Activated T-helper 1 cell treated with anti-CD3 and anti-CD28 coated beads, Interleukin-12 subunit alpha, Interleukin-12 subunit beta, Interleukin-2, Interleukin-4 antibody, amounts not matched to agents 30 ng/mL and 10 ng/mL and 1 ng/mL, durations not matched to agents 14 hours and 24 hours and 36 hours (primary cell): ENCODE measurements around the gene RWDD1. TPM values are rescaled to one million over a fixed set of nuclear protein-coding genes. Genes with fewer than 3 reads are reported as not detected.

Experiments
- DNase-seq: peaks from one replicate; pipeline ENCODE4 v3.0.0; 2021; ENCODE audit warnings: low spot score
- H3K27ac Mint-ChIP-seq: one replicate; pipeline ENCODE4 v1.8.0; 2021; ENCODE audit warnings: mild to moderate bottlenecking, mixed read lengths
- H3K27me3 Mint-ChIP-seq: one replicate; pipeline ENCODE4 v1.8.0; 2022; ENCODE audit warnings: mild to moderate bottlenecking, moderate library complexity, mixed read lengths; ENCODE audit not compliant: insufficient read depth
- H3K36me3 Mint-ChIP-seq: one replicate; pipeline ENCODE4 v1.8.0; 2021; ENCODE audit warnings: low read depth, mixed read lengths
- H3K4me1 Mint-ChIP-seq: one replicate; pipeline ENCODE4 v1.8.0; 2021; ENCODE audit warnings: low read depth, mixed read lengths
- H3K4me3 Mint-ChIP-seq: one replicate; pipeline ENCODE4 v1.8.0; 2021; ENCODE audit warnings: mild to moderate bottlenecking, moderate library complexity, mixed read lengths
- H3K9me3 Mint-ChIP-seq: one replicate; pipeline ENCODE4 v1.8.0; 2021; ENCODE audit warnings: mixed read lengths
- intact Hi-C: fragments of 100-400 bp; cut with micrococcal nuclease; formaldehyde crosslinking; loops from one replicate; pipeline ENCODE4 v1.15.1; 2024
- total RNA-seq: library from RNA; stranded (reverse); gene quantifications from 2 replicates; pipeline ENCODE4 v1.2.3, GENCODE V29; 2022

RWDD1 gene, protein sequence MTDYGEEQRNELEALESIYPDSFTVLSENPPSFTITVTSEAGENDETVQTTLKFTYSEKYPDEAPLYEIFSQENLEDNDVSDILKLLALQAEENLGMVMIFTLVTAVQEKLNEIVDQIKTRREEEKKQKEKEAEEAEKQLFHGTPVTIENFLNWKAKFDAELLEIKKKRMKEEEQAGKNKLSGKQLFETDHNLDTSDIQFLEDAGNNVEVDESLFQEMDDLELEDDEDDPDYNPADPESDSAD
- total RNA-seq = 41.4 and 41.5 TPM in 2 replicates

GRCh38 chr6:116570856-116571682 is at the start of gene RWDD1:
Gene RWDD1, plus strand, starts transcription at chr6:116571504. Its CDS starts 79 bp downstream, at chr6:116571583.
- DNase-seq = peak; percentile 98
- Mint-ChIP-seq H3K4me3 (peak within 1 kb of the TSS; percentile 99), H3K27me3 (peaks cover 13% of the 10 kb centered on the region), H3K4me1 (peaks cover 54% of the 10 kb centered on the region), H3K9me3 (no peaks in the 10 kb centered on the region), H3K27ac (peak within 1 kb of the TSS; percentile 97), H3K36me3 (peaks cover 11% of the 10 kb centered on the region)
- intact Hi-C loops = loop anchor here (1.0 to 5.0 kb wide), 12 partner anchors 10 to 1106 kb away; partner anchors contain the start of genes CALHM6, GOPC, KPNA5 and NUS1

- Mint-ChIP-seq H3K27me3 (peaks cover 29% of the 10 kb centered on the region), H3K36me3 (no peaks in the 10 kb centered on the region), H3K9me3 (no peaks in the 10 kb centered on the region), H3K27ac (no peak overlapping the region), H3K4me1 (no peaks in the 10 kb centered on the region), H3K4me3 (no peak overlapping the region)
- DNase-seq = no peak
- intact Hi-C loops = no loop called here
Observed at GRCh38 chr6:116522896-116523295, 48.4 kb upstream of the RWDD1 start.

DNA sequence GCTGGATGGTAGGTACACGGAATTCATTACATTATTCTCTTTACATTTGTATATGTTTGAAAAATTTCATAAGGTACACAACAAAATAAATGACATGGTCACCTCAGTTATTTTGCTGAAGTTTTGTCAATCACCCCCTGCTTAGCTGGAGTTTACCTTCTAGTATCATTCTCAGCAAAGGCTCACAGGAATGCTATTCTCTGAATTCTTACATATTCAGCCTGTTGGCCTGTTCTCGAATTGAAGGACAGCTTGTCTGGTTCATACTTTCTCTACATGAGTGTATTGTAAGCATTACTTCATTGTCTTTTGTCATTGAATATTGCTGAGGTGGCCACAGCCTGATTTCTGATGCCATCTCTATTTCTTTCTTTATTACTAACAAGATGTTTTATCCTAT is 47.1 kb upstream of the RWDD1 start:
- H3K4me1 Mint-ChIP-seq = no peaks in the 10 kb centered on the region
- H3K27ac Mint-ChIP-seq = no peak overlapping the region
- no peak for DNase-seq
- peaks cover 27% of the 10 kb centered on the region for H3K27me3 Mint-ChIP-seq
- H3K9me3 Mint-ChIP-seq = no peaks in the 10 kb centered on the region
- H3K4me3 Mint-ChIP-seq = no peak overlapping the region
- H3K36me3 Mint-ChIP-seq = no peaks in the 10 kb centered on the region
- intact Hi-C loops = no loop called here

- H3K4me1 Mint-ChIP-seq = no peaks in the 10 kb centered on the region
- H3K27me3 Mint-ChIP-seq = peaks cover 49% of the 10 kb centered on the region
- H3K4me3 Mint-ChIP-seq = no peak overlapping the region
- no peak overlapping the region for H3K27ac Mint-ChIP-seq
- intact Hi-C loops = no loop called here
- H3K9me3 Mint-ChIP-seq = no peaks in the 10 kb centered on the region
- no peak for DNase-seq
- H3K36me3 Mint-ChIP-seq = no peaks in the 10 kb centered on the region
Observed at GRCh38 chr6:116528133-116528532, 43.2 kb upstream of the RWDD1 start.

DNA sequence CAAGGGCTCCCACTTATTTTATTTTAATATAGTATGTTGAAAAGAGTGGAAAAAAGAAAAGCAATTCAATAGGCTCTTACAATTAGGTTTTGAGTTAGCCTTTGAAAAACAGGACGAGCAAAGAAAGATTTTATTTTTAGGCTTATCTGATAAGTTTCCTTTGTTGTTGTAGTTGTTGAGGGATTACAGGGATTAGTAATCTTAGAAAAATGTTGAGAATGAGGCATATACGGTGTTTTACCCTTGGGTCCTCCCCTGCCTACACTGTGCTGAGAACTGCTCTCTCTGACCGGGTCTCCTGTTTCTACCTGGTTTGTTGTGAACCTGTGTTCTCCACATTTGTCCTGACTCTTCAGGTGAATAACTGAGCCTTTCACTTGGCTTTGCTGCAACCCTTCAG is 42.5 kb upstream of the RWDD1 start:
- no peak overlapping the region for H3K4me3 Mint-ChIP-seq
- H3K4me1 Mint-ChIP-seq = no peaks in the 10 kb centered on the region
- intact Hi-C loops = no loop called here
- H3K27me3 Mint-ChIP-seq = peaks cover 53% of the 10 kb centered on the region
- DNase-seq = no peak
- H3K36me3 Mint-ChIP-seq = no peaks in the 10 kb centered on the region
- no peaks in the 10 kb centered on the region for H3K9me3 Mint-ChIP-seq
- no peak overlapping the region for H3K27ac Mint-ChIP-seq

DNA sequence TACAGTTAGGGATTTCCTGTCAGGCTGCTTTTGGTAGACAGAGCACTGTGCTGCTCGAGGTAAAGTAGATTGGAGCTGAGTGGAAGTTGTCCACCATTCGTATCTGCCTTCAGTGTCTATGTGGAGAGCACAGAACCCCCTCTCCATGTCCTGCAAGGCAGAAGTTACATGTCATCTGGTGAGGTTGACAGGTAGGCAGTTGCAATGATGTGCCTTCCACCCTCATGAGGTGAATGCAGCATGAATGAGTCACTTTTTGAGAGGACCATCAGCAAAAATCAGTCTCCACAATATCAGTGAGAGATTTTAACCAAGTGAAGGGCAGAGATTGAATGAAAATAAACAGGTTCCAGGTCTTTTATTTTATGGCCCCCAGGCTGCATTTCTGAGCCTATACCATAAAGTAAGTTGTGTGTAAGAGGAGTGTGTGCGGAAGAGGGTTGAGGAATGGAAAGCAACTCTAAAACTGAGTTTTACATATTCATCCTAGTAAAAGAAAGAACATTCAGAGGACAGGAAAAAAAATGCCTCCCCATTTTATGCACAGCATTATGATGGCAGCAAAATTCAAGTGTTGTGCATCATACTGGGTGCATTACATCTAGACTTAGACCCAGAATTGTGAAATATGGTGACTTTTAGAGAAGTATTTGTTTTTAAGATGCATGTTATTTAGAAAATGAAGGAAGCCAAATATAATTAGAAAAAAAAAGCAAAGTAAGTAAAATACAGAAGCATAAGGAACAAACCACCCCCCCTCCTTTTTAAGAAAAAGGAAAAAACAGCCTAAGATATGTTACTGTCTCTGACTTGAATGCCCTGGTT is 41.6 kb upstream of the RWDD1 start:
- Mint-ChIP-seq H3K4me1 (no peaks in the 10 kb centered on the region), H3K36me3 (no peaks in the 10 kb centered on the region), H3K4me3 (no peak overlapping the region), H3K27ac (no peak overlapping the region), H3K9me3 (no peaks in the 10 kb centered on the region), H3K27me3 (peaks cover 55% of the 10 kb centered on the region)
- no peak for DNase-seq
- intact Hi-C loops = loop anchor here (5.0 kb wide), 1 partner anchor 67 kb away; the partner anchor contains the start of gene CALHM6

- H3K27me3 Mint-ChIP-seq = peaks cover 55% of the 10 kb centered on the region
- no peaks in the 10 kb centered on the region for H3K36me3 Mint-ChIP-seq
- H3K9me3 Mint-ChIP-seq = no peaks in the 10 kb centered on the region
- intact Hi-C loops = loop anchor here (5.0 kb wide), 1 partner anchor 68 kb away; the partner anchor contains the start of gene CALHM6
- H3K4me3 Mint-ChIP-seq = no peak overlapping the region
- DNase-seq = no peak
- H3K27ac Mint-ChIP-seq = no peak overlapping the region
- H3K4me1 Mint-ChIP-seq = no peaks in the 10 kb centered on the region
Observed at GRCh38 chr6:116530436-116530835, 40.9 kb upstream of the RWDD1 start.

DNA sequence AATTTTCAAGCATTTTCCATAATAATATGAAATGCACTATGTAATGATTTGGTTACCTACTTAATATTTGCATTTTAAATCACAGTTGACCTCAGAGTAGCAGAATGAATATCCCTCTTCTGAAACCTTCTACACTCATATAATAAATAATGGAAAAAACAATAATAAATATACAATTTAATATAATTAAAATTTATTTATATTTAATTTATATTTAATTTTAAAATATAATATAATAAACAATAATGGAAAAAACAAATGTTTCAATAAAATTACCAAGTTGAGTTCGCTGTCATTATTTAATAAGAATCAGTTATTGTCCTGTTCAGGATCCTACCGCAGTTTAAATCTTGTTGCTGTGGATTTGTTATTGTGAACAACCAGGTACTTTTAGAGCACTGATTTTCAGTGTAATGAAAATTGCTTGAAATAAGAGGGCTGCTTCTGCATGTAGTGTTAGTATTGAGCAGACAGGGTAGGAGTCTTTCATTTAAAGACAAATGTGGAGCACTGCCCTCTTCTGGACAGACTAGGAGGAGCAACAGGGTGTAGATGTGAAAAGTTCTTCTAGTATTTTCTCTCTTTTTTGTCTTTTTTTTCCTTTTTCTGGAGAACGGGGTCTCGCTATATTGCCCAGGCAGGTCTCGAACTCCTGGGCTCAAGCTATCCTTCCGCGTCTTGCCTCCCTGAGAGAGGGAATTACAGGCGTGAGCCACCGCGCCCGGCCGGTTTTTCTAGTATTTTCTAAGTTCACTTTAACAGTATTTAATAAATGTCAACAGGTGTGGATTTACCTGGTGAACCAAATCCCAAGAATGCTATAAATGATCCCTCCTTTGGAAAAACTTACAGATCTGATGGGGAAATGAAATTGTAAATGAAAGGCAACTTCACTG is 39.4 kb upstream of the RWDD1 start:
- H3K36me3 Mint-ChIP-seq = no peaks in the 10 kb centered on the region
- no peak overlapping the region for H3K27ac Mint-ChIP-seq
- H3K27me3 Mint-ChIP-seq = peaks cover 46% of the 10 kb centered on the region
- peak; percentile 56 for DNase-seq
- no peaks in the 10 kb centered on the region for H3K4me1 Mint-ChIP-seq
- H3K4me3 Mint-ChIP-seq = no peak overlapping the region
- intact Hi-C loops = loop anchor here (1.0 to 5.0 kb wide), 7 partner anchors 29 to 314 kb away; partner anchors contain the start of genes CALHM6 and DSE
- no peaks in the 10 kb centered on the region for H3K9me3 Mint-ChIP-seq

DNA sequence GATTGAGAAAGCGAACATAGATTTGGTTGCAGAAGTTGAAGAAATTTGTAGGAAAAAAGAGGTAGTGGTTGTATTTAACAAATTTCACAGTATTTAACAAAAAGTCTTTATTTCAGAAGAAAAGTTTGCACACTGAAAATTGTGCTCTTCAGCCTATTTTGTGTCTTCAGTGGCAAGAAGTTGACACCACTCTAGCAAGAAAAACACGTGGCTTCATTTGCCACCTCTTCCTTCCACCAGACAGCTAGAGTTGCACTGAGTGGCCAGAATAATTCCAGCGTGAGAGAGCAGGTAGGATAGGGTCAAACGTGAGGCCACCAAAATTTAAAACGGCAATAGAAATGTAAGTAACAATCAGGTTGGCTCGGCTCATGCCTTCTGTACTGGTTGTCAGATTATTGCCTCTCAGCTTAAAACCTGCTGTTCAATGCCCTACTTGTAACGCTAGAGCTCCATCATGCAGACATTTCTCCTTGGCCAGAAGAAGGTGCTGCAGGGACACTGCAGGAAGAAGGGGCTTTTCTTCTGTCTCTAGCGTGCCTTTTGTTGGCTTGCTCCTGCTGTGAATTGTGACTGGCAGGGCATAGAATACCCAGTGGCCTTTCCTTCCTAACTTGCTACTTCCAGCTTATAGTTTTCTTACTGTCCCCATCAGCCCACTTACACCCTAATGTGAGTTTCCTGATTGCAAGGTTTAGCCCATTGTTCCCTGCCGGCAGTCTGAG is 37.9 kb upstream of the RWDD1 start:
- H3K4me1 Mint-ChIP-seq = no peaks in the 10 kb centered on the region
- no peak overlapping the region for H3K27ac Mint-ChIP-seq
- H3K27me3 Mint-ChIP-seq = peaks cover 42% of the 10 kb centered on the region
- H3K9me3 Mint-ChIP-seq = no peaks in the 10 kb centered on the region
- no peak overlapping the region for H3K4me3 Mint-ChIP-seq
- intact Hi-C loops = loop anchor here (2.0 to 5.0 kb wide), 2 partner anchors 71 to 163 kb away; partner anchors contain the start of genes CALHM6 and DSE
- no peak for DNase-seq
- no peaks in the 10 kb centered on the region for H3K36me3 Mint-ChIP-seq

GRCh38 chr6:116535109-116535508 is 36.2 kb upstream of the RWDD1 start:
- Mint-ChIP-seq H3K9me3 (no peaks in the 10 kb centered on the region), H3K4me3 (no peak overlapping the region), H3K36me3 (no peaks in the 10 kb centered on the region), H3K27ac (no peak overlapping the region), H3K27me3 (peaks cover 42% of the 10 kb centered on the region), H3K4me1 (no peaks in the 10 kb centered on the region)
- DNase-seq = no peak
- intact Hi-C loops = no loop called here

GRCh38 chr6:116536216-116536621 is 35.1 kb upstream of the RWDD1 start:
- Mint-ChIP-seq H3K27ac (no peak overlapping the region), H3K27me3 (peaks cover 39% of the 10 kb centered on the region), H3K36me3 (no peaks in the 10 kb centered on the region), H3K9me3 (no peaks in the 10 kb centered on the region), H3K4me1 (no peaks in the 10 kb centered on the region), H3K4me3 (no peak overlapping the region)
- DNase-seq = peak; percentile 7
- intact Hi-C loops = loop anchor here (1.0 to 2.0 kb wide), 5 partner anchors 25 to 249 kb away; partner anchors contain the start of gene RWDD1
